Ovary (tissue), 3 donors: ENCODE results near the gene TPK1.

Experiments
- CTCF ChIP-seq, 3 donors: fragments of 450-650 bp in 2 of 3; fragments of 200-600 bp in 1 of 3; IDR thresholded peaks; one replicate each; pipeline versions ENCODE4 v1.5.1 to v1.8.0; 2016 to 2022; ENCODE audit warnings: antibody characterized with exemption in 3 of 3, mild to moderate bottlenecking in 1 of 3
- EP300 ChIP-seq: sonication (generic); formaldehyde crosslinking; IDR thresholded peaks from one replicate; pipeline ENCODE4 v1.6.1; 2017; ENCODE audit warnings: antibody characterized with exemption
- POLR2A ChIP-seq: fragments of 450-650 bp; IDR thresholded peaks from one replicate; pipeline ENCODE4 v1.6.1; 2017; ENCODE audit warnings: antibody characterized with exemption, mild to moderate bottlenecking, moderate library complexity
- donor health status: DM: no; HTN: no; CAD: no.

GRCh38 chr7:144410441-144410840, 425.4 kb downstream of the TPK1 start:
- TF ChIP-seq CTCF (IDR thresholded peaks at IDR 0.05): no peak
- TF ChIP-seq EP300: no peak
- TF ChIP-seq POLR2A: no peak
